Ecto neural progenitor cell (in vitro differentiated cells): Measurements from ENCODE around the gene FOLR1.
"Not testable (repeated sequence)": the region's sequence is repeated elsewhere in the genome, so short reads cannot be mapped to it uniquely, and the experiment has no call there.

Source experiments
- DNase-seq: peaks from one replicate; pipeline ENCODE4 v3.0.0-alpha.2; 2018; ENCODE audit warnings: low spot score

FOLR1 gene

DNA sequence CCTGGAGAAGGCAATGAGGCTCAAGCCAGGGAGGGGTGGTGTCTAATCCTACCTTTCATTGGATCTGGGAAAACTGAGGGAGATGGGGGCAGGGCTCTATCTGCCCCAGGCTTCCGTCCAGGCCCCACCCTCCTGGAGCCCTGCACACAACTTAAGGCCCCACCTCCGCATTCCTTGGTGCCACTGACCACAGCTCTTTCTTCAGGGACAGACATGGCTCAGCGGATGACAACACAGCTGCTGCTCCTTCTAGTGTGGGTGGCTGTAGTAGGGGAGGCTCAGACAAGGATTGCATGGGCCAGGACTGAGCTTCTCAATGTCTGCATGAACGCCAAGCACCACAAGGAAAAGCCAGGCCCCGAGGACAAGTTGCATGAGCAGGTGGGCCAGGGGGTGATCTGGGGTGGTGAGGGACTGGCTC is at the start of gene FOLR1:
Gene FOLR1 (plus strand): TSS at position 180 of the 421 bp plus-strand sequence. CDS start 34 bp downstream, at position 214.
- DNase-seq, result peak; percentile 52

DNA sequence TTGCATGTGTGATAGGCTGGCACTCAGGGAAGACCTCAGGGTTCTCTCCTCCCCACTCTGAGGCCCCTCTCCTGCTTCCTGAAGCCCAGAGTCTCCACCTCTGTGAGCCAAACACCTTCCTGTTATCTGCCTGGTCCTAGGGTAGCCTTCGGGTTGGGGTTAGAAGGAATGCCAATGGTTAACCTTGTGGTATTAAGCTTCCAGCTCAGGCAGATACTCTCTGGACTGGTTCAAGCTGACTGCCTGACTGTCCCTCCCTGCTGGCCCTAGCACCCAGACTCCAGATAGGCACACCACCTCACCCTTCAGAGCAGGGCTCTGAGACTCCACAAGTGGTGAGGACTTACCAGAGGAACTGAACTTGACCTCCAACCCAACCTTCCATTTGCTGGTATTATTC is 49.4 kb upstream of the FOLR1 start:
- not testable (repeated sequence) for DNase-seq

DNA sequence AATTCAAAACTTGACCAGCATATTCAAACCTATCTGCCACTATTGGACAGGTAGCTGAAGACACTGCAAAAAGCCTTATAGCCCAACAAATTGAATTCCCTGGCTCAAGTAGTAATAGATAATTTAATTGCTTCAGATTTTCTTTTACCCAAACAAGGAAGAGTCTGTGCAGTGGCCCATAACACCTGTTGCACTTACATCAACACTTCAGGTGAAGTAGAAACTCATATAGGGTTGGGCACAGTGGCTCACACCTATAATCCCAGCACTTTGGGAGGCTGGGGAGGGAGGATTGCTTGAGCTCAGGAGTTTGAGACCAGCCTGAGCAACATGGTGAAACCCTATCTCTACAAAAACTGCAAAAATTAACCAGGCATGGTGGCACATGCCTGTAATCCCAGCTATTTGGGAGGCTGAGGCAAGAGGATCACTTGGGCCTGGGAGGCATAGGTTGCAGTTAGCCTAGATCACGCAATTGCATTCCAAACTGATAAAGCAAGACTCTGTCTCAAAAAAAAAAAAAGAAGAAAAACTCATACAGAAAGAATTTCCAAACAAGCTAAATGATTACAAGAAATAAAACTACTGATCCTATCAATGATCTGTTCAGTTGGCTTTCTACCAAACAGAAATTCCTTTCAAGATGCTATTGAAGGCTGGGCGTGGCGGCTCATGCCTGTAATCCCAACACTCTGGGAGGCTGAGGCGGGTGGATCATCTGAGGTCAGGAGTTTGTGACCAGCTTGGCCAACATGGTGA is 47.0 kb upstream of the FOLR1 start:
- no peak for DNase-seq

DNA sequence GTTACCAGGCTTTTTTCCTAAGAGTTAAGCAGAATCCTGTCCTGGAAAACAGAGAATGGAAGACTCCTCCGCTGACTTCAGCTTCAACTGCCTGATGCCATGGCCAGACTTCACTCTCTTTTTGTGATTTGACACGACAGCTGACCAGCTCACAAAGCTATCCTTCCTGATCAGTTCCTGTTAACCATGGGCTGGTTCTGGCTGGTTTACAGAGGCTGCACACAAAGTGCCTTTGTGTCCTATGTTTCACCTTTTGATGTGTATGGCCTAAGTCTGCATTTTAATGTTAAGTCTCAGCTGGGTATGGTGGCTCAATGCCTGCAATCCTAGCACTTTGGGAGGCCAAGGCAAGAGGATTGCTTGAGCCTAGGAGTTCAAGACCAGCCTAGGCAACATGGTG is 45.3 kb upstream of the FOLR1 start:
- DNase-seq, result no peak

DNA sequence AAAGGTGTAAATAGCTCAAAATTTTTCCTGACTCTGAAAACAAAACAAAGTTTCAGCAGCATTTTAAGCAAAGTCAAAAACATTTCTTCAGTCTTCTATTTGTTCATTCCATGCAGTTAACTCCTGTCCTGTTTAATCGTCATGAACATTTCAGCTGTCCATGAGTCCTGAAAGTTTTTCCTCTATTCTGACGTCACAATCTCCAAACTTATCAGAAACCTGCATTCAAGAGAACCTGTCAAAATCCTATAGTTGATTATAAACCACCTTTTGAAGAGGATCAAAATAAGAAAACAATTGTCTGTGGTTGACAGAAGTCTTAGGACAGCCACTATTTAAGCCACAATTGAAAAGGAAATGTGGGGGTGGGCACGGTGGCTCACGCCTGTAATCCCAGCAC is 41.1 kb upstream of the FOLR1 start:
- no peak for DNase-seq

DNA sequence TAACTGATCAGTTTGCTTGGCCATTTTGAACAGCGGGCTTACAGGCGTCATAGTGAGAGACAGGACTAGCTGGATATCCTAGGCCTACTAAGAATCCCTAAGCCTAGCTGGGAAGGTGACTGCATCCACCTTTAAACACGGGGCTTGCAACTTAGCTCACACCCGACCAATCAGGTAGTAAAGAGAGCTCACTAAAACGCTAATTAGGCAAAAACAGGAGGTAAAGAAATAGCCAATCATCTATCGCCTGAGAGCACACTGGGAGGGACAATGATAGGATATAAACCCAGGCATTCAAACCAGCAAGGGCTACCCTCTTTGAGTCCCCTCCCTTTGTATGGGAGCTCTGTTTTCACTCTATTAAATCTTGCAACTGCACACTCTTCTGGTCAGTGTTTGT is 38.1 kb upstream of the FOLR1 start:
- not testable (repeated sequence) for DNase-seq

DNA sequence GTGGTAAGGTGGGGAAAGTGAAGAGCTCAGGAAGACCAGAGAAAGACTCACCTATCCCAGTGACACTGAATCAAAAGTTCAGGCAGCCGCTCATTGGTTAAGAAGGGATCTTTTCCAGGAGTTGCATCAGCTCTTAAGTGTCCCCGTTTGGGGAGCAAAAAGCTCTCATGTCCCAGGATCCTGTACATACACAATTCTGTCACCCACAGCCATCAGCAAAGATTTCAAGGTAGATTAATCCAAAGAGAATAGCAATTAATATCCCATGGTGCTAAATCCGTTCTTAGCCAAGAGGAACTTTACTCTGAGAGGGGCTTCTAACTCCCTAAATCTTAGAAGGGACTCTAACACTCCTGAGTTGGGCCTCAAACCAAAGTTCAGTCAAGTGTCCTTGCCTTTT is 37.1 kb upstream of the FOLR1 start:
- no peak for DNase-seq

DNA sequence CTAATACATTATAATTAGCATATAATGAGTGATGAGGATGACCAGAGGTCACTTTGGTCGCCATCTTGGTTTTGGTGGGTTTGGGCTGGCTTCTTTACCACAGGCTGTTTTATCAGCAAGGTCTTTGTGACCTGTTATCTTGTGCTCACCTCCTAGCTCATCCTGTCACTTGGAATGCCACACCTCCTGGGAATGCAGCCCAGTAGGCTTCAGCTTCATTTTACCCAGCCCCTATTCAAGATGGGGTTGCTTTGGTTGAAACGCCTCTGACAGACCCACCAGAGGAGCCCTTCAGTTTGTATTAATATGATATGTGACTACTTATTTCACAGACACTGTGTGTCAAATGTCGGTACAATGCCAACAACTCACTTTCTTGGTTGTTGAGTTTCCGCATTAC is 36.2 kb upstream of the FOLR1 start:
- no peak for DNase-seq

DNA sequence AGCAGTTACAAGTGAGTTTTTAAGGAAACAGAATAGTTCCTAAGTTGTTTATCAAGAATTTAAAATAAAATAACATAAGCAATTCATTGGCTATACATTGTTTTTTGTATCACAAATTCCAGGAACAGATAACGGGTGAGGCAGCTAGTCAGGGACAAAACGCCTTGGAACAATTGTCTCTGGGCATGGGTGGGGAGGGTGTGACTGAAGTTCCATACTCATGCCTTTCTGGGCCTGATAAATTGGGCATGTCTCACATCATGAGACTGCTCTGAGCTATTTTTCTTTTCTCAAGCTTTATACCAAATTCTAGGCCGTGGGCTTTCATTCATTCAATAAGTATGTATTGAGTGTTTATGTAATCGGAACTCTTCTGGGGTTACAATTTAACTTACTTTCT is 34.8 kb upstream of the FOLR1 start:
- no peak for DNase-seq

DNA sequence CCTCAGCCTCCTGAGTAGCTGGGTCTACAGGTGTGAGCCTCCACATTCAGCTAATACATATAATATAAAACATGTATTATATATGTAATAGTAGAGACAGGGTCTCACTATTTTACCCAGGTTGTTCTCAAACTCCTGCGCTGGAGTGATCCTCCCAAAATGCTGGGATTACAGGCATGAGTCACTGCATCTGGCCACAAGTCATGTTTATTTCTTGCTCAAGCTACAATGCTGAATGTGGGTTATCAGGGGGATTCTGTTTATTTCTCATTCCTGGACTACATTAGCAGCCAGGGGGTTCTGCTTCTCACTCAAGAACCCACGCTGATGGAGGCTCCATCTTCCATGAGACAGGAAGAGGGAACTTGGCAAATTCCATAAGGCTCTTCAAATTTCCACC is 31.6 kb upstream of the FOLR1 start:
- no peak for DNase-seq

DNA sequence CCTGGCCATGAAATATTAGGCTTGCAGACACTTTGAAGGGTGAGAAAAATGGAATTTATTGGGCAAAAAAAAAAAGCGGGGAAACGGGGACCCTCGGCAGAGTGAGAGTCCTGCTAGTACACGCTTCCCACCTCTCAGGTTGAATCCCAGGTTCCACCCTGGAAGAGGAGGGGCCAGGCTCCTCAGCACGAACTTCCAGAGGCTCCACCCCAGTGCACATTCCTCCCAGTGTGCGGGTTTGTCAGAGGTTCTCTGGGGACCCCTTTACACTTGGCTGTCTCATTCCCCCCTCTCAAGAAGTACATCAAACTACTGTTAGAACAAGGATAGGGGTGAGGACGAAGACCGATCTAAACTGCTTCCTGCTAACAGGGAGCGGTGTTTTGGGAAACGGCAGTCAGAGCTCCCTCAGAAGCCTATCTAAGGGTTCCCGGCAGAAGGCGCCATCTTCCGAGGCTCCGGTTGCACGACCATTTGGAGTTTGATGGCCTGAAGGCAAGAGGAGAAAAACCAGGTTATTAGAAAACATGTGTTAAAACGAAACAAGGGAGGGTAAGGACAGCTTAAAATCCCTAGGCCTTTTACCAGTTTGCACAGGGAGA is 28.9 kb upstream of the FOLR1 start:
- no peak for DNase-seq

DNA sequence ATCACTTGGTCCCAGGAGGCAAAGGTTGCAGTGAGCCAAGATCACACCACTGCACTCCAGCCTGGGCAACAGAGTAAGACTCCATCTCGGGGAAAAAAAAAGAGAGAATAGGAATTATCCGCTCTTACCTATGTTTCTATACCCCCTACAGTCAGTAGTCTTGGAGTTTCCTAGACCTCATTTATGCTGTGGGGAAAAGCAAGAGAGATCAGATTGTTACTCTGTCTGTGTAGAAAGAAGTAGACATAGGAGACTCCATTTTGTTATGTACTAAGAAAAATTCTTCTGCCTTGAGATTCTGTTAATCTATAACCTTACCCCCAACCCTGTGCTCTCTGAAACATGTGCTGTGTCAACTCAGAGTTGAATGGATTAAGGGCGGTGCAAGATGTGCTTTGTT is 27.8 kb upstream of the FOLR1 start:
- DNase-seq, result not testable (repeated sequence)

DNA sequence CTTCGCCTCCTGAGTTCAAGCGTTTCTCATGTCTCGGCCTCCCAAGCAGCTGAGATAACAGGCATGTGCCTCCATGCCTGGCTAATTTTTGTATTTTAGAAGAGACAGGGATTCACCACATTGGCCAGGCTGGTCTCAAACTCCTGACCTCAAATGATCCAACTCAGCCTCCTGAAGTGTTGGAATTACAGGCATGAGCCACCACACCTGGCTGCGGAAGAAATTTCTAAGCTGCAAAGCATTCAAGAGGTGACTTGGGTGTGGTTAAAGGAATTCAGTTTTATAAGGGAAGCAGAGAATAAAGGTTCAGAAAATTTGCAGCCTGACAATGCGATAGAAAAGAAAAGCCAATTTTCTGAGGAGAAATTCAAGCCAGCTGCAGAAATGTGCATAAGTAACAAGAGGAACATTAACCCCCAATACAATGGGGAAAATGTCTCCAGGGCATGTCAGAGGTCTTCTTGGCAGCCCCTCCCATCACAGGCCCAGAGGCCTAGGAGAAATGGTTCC is 22.8 kb upstream of the FOLR1 start:
- DNase-seq, result not testable (repeated sequence)

DNA sequence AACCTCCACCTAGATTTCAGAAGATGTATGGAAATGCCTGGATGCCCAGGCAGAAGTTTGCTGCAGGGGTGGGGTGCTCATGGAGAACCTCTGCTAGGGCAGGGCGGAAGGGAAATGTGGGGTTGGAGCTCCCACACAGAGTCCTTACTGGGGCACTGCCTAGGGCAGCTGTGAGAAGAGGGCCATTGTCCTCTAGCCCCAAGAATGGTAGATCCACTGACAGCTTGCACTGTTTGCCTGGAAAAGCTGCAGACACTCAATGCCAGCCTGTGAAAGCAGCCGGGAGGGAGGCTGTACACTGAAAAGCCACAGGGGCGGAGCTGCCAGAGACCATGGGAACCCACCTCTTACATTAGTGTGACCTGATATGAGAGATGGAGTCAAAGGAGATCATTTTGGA is 22.2 kb upstream of the FOLR1 start:
- DNase-seq, result not testable (repeated sequence)

DNA sequence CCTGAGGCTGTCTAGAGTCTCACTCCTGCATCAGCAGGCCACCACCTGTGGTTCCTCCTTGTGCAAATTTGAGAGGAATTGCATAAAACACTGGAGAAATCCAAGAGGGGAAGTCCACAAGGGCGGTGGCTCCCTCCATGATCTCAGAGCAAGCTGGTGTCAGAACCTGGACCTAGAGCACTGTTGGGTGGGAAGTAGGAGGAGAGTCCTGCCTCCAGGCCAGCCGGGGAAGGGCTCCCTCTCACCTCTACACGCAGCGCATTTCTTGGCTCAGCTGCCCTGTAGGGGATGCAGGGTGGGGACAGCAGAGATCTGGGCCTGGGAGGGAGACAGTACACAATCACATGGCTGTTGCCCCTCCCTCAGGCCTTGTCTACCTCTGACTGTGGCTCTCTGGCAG is 19.9 kb upstream of the FOLR1 start:
- DNase-seq, result not testable (repeated sequence)

DNA sequence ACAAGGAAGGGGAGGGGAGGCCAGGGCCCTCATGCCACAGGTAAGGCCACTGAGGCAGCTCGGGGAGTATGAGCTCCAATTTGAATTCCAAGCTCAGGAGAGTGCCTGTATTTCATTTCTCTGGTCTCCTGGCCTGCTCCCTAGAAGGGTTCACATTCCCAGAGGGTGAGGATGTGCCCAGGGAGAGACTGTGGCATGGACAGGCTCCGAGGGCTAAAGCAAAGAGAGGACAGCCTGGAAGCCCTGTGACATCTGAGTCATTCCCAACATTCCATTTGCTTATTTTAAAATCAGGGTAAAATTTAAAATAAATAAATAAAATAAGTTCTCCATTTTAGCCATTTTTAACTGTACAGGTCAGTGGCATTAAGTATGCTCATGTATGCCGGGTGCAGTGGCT is 18.6 kb upstream of the FOLR1 start:
- no peak for DNase-seq

DNA sequence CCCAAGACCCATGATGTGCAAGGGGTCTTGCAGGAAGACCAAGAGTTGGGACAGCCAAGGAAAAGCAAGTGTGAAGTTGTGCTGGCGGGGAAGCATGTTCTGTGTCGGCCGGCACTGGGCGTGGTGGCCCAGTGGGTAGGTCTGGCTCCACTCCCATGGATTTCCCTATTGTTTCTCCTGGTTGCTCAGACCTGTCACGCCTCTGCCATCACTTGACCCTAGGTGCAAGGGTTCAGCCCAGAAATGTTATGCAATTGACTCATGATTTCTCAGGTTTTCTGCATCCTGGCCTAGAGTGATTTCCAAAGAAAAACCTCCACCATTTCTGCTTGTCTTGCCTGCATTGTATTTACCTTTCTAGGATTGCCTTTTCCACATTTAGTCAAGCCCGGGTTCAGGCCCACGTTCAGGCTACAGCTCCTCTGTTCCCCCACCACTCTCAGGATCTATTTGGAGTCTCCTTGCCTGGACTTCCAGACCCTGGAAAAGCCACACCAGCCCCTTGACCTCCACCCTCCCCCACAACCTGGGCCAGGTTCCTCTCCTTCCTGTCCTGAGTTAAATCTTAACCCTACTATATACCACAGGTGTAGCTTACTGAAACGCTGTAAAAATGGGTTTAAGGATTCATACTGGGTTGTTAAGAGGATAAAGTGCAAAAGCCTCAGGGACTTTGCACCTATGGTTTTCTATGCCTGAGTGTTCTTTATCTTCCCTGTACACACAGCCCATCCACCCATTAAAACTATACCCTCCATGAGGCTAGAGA is 17.5 kb upstream of the FOLR1 start:
- no peak for DNase-seq

DNA sequence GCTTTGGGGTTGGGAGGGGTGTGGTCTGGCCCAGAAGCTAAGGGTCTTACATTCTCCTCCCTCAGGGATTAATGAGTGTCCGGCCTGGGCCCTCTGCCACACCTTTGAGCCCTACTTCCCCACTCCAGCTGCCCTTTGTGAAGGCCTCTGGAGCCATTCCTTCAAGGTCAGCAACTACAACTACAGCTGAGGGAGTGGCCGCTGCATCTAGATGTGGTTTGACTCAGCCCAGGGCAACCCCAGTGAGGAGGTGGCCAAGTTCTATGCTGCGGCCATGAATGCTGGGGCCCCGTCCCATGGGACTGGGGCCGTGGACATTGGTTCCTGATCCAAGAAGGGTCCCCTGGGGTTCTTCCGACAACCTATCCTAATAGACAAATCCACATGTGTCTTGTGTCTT is 14.3 kb upstream of the FOLR1 start:
- DNase-seq, result no peak

DNA sequence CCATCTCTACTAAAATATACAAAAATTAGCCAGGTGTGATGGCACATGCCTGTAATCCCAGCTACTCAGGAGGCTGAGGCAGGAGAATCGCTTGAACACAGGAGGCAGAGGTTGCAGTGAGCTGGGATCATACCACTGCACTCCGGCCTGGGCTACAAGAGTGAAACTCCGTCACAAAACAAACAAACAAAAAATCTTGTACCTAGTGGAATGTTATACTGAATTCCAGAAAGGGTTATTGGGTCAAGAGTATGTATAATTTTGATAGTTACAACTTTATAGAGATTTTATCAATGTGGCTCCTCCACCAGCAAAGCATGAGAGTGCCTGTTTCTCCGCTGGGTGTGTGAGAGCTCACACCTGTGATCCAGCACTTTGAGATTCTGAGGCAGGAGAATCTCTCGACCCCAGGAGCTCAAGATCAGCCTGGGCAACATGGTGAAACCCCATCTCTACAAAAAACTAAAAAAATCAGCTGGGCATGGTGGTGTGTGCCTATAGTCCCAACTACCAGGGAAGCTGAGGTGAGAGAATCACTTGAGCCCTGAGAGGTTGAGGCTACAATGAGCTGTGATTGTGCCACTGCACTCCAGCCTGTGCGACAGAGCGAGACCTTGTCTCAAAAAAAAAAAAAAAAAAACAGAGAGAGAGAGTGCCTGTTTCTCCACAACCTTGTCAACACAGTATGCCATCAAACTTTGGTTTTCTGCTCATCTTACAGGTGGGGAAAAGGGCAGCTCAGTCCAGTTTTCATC is 12.7 kb upstream of the FOLR1 start:
- DNase-seq, result no peak

DNA sequence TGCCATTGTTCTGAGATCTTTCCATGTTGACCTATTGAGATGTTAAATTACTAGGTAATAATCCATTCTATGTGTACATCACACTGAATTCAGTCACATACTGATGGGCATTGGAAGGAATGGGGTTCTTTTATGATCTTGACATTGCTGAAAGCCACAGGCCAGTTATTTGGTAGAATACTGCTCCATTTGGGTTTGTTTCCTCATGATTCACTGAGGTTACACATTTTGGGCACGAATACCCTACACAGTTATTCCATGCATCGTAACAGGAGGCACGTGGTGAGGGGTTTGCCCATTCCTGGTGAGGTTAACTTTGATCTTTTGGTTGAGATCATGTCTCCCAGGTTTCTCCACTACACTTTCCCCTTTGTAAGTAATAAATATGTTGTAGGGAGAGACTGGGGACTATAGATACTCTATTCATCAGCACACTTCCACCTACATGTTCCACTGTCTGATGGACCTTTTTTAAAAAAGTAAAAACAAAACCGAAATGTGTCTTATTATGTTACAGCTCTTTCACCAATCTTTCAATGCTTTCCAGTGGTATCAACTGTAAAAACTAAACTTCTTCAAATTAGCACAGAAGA is 12.0 kb upstream of the FOLR1 start:
- DNase-seq, result no peak

DNA sequence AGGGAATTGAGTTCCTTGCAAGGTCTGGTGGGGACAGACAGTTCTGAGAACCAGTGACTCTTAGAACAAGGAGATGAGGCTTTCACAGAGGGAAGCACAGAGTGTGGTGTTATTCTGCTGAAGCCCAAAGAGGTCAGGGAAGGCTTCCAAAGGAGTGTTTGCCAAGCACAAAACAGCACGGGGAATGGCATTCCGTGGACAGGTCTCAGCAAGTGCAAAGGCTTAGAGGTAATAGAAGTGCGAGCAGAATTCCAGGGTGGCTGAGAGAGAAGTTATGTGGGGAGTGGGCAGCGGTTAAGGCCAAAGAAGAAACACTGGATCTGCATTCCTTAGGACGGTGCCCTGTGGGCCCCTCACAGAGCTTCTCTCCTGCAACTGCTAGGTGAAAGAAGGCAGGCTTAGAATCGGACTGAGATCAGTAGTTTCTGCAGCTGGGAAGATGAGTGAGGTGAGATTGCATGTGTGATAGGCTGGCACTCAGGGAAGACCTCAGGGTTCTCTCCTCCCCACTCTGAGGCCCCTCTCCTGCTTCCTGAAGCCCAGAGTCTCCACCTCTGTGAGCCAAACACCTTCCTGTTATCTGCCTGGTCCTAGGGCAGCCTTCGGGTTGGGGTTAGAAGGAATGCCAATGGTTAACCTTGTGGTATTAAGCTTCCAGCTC is 10.9 kb upstream of the FOLR1 start:
- not testable (repeated sequence) for DNase-seq
